Choroid plexus epithelial cell (primary cell): ENCODE measurements around the gene CCND2.

Source experiments
- DNase-seq: peaks from one replicate; pipeline ENCODE4 v3.0.0-alpha.2; 2010; ENCODE audit warnings: low read depth
- H3K4me3 ChIP-seq: 2 replicates; pipeline ENCODE4 v1.5.1; 2011; ENCODE audit warnings: low read depth, mild to moderate bottlenecking, control low read depth, low read length, moderate library complexity
- TF ChIP-seq, protein P1 (sequence below): conservative IDR thresholded peaks from 2 replicates; pipeline ENCODE4 v1.5.1; 2011; ENCODE audit warnings: low read depth, mild to moderate bottlenecking, control low read depth, inconsistent platforms, low read length, moderate library complexity

Gene CCND2

DNA sequence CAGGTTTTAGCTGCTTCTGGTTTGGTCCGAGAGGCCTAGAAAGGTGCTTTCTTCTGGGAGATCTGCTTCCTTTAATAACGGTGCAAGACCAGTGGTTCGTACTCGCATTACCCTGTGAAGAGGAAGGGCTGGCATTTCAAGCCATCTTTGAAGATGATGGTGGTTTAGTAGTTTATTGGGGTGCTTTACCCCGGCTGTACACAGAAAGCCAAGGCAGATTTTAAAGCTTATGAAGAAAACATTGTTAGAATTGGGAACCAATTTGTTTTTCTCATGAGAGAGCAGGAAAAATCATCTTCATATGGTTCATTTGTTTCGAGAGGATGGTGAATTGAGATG is 3.6 kb downstream of the CCND2 start:
- TF ChIP-seq, protein P1, sequence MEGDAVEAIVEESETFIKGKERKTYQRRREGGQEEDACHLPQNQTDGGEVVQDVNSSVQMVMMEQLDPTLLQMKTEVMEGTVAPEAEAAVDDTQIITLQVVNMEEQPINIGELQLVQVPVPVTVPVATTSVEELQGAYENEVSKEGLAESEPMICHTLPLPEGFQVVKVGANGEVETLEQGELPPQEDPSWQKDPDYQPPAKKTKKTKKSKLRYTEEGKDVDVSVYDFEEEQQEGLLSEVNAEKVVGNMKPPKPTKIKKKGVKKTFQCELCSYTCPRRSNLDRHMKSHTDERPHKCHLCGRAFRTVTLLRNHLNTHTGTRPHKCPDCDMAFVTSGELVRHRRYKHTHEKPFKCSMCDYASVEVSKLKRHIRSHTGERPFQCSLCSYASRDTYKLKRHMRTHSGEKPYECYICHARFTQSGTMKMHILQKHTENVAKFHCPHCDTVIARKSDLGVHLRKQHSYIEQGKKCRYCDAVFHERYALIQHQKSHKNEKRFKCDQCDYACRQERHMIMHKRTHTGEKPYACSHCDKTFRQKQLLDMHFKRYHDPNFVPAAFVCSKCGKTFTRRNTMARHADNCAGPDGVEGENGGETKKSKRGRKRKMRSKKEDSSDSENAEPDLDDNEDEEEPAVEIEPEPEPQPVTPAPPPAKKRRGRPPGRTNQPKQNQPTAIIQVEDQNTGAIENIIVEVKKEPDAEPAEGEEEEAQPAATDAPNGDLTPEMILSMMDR = no peak
- no peak for DNase-seq
- no peak overlapping the region for H3K4me3 ChIP-seq

- TF ChIP-seq, protein P1 = no peak
- no peak for DNase-seq
- H3K4me3 ChIP-seq = no peak overlapping the region
Measured at GRCh38 chr12:4277857-4278256, 4.3 kb downstream of the CCND2 start.

GRCh38 chr12:4278329-4279197 is 5.0 kb downstream of the CCND2 start:
- no peak overlapping the region for H3K4me3 ChIP-seq
- TF ChIP-seq, protein P1 = no peak
- no peak for DNase-seq

DNA sequence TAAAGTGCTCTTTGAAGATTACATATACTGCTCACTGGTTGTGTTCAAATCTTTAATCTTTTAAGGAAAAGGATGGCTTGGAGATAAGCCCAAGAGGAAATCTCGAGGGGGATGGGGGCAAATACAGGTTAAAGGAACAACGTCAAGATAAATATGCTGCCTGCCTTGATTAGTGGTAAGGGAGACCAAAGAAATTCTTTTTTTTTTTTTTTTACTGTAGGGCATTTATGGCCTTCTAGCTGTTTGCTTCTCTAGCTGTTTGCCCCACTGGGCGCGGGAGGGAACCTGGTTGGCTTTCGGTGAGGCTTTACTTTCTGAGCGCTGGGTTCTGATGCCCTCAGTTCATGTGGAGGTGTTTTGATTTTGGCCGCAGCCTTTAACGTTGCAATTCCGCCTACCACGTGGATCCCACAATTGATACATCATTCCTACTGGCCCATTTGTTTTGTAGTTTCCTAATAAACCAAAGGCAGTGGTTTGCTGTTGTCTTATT is 5.7 kb downstream of the CCND2 start:
- no peak overlapping the region for H3K4me3 ChIP-seq
- DNase-seq = no peak
- TF ChIP-seq, protein P1 = no peak

DNA sequence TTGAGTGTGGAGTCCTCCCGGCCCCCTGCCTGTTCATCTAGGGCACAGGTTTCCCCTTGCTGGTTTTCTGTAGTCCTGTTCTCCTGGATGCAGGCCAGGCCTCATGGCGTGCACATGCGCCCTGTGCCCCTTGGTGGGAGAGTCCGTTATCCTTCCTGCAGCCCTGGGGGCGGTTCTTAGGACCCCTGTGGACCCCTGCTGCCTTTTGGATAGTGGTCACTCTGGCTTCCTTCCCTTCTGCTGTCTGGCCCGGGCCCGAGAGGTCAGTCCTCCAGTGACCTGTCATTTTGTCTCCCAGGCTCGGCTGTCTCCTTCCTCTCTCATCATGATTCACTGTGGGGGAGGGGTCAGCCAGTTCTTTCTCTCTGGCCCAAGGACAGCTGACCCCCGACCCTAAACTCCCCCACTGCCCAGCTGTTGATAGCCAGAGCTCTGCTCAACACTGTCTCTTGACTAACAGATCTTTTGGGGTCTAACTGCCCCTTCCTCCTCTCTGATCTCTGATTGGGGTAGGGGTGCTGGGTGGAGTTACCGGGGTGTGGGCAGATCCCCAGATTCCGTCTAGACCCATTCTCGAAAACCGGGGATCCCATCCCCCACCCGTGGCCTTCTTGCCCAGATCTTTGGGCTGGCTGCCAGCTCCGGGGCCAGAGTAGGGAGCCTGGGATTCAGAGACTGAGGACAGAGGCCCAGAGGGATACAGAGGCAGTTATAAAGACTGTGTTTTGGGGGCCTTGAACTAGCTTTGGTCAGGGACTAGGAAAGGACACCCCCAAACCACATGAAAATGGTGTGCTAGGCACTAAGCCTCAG is 7.0 kb downstream of the CCND2 start:
- H3K4me3 ChIP-seq = no peak overlapping the region
- TF ChIP-seq, protein P1 = no peak
- no peak for DNase-seq

GRCh38 chr12:4281173-4281654 is 7.7 kb downstream of the CCND2 start:
- H3K4me3 ChIP-seq = no peak overlapping the region
- no peak for DNase-seq
- TF ChIP-seq, protein P1 = no peak
